AG20443 (cell line): ENCODE data around the gene STXBP5L.
"Not testable (repeated sequence)": the region's sequence is repeated elsewhere in the genome, so short reads cannot be mapped to it uniquely, and the experiment has no call there.

Source experiments
- DNase-seq: peaks from one replicate; pipeline ENCODE4 v3.0.0; 2012; ENCODE audit warnings: low spot score, mixed read lengths

STXBP5L gene

DNA sequence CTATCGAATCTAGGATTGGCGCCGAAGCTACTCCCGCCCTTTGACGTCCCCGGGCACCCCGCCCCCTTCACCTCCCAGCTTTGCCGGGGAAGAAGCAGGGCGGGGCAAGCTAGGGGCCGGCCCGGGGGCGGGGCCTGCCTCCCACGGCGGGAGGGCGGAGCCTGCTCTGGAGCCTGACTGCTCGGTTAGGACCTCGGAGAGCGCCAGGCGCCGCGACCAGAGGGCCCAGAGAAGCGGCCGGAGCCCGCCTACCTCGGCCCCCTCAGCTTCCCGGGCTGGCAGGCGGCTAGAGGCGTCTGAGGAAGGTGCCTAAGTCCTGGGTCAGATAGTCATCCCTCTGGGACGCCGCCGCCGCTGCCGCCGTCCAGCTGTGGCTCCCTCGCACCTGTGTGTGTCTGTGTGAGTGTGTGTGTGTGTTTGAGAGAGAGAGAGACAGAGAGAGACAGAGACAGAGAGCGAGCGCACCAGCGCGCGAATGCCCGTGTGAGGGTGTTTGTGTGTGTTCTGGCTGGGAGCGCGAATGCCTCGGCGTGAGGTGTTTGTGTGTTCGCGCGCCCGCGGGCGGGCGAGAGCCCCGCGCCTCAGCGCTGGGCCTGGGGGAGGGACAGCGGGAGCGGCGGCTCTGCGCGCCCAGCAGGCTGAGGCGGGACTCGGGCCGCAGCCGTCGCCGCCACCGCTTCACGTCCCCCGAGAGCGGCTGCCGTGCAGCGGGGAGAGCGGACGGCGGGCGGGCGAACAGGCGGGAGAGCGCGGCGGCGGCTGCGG lies at the start of gene STXBP5L:
Gene STXBP5L, plus strand, starts transcription at position 176 of the 765 bp plus-strand sequence. CDS start 1,374 bp downstream, outside the sequence.
- peak; percentile 85 for DNase-seq

DNA sequence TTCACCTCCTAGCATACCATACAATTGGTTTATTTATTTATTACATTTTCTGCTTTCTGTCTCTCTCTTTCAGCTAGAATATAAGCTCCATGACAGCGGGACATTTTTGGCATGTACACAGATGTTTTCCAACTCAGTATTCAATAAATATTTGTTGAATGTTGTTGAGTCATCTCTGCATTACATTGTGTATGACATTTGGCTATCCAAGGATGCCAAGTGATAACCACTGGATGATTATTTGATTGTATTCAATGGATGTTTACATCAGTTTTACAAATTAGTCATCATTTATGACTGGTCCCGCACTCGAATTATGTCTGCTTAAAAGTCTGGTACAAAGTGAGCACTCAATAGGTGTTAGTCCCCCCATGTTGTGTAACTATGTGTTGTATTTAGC lies 49.5 kb upstream of the STXBP5L start:
- no peak for DNase-seq

DNA sequence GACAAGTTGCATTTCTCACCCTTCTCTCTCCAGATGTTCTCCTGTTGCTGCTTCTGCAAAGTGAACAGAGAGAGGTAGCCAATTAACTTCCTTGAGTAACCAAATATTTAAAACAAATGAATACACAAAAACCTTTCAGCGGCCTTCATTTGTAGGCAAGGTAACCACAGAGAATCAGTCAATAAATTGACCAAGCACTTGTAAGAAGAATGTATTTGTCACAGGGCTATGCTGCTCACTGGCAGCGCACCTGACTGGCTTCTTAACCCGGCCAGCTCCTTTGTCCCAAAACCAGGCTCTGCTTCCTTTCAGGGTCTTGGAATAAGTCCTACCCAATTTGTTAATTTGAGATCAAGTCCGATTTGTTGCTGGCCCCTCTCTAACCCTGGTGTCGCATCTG lies 43.5 kb upstream of the STXBP5L start:
- DNase-seq = no peak

DNA sequence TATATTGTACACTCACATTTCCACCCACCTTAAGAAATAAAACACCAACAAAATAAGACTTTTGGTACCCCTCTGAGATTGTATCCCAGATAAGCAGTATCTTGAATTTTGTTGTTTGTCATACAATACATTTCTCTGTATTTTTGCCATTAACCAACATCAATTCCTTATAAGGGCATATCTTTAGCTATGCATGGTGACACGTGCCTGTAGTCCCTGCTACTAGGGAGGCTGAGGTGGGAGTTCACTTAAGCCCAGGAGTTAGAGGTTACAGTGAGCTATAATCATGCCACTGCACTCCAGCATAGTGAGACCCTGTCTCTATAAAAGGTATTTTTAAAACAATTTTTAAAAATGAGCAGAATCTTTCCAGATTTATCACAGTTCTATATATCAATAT lies 32.5 kb upstream of the STXBP5L start:
- no peak for DNase-seq

DNA sequence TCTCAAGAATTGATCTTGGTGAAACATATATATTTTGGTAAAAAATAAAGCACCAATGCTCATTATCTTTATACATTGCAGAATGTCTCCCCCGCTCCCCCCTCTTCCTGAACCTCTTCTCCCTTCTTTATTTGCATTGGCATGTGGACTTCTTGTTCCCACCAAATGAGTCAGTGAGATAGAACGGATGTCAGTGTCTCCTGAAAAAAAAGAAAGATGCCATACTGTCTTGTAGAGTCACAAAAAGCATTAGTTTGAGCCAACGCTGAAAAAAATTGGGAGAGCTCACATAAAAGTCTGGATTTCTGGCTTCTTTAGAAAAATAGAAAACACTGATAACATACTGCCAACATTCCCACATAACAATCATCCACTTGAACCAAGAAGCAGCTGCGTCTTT lies 32.0 kb upstream of the STXBP5L start:
- DNase-seq = no peak

DNA sequence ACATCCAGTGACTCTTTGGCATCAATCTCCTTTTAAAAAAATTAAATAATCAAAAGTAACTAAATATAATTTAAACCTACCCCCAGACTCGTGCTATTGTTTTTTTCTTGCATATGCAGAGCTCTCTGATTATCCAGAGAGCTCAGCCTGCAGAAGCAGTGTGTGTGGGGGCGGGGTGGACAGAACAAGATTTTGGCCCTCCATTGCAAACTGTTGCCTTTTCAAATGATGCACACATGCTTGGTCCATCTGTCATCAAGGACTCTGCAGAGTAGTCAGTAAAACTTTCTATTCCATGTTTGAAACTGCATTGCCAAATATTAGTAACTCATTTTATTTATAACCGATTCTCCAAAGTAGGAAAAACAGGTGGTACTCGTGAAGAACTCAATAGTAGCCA lies 28.6 kb upstream of the STXBP5L start:
- no peak for DNase-seq

DNA sequence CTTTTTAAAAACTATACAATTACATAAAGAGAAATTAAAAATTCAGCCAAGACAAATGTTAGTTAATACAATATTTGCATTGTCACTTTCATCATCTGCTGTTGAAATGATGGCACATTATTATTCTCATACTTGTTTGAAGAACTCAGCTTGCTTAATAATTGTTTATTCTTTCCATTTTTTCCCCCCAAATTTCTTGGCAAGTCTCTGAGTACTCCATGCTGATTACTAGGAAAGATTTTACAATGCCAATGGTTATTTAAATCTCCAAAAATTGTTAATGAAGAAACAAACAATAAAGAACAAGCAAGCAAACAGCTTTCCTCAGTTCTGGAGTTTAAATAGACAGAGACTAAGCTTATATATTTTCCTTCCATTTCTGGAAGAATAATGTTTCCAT lies 15.1 kb upstream of the STXBP5L start:
- no peak for DNase-seq

DNA sequence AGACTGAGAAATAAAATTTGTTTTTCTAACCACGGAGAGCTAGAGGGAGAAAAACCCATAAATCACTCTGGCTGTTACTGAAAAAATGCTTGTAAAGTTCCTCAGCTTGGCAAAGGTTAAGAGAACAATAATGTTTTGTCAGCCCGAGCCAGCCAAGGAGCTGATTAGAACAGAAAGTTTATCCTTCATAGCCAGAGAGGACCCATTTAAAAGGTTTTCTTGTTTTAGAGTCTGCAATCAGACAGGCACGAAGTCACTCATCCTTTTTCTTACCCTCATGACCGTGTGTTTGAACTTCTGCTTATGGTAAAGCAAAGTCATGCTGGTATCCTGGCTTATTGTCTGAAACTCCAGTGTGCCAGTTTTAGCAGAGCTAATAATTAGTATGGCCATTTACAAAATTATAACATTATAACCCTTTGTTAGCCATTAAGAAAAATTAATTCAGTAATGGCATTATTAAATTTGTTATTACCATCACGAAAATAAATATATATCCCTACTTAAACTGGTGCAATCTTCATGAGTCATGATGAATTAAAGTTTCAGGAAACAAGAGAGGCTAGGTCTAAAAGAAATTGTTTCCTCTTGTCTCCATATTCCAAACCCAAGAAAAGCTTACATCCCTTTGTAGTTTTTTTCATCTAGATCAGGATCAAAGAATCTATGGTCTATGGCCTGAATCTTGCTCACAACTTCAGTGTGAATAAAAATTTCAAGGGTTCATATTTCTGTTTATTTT lies 13.5 kb upstream of the STXBP5L start:
- DNase-seq = no peak

DNA sequence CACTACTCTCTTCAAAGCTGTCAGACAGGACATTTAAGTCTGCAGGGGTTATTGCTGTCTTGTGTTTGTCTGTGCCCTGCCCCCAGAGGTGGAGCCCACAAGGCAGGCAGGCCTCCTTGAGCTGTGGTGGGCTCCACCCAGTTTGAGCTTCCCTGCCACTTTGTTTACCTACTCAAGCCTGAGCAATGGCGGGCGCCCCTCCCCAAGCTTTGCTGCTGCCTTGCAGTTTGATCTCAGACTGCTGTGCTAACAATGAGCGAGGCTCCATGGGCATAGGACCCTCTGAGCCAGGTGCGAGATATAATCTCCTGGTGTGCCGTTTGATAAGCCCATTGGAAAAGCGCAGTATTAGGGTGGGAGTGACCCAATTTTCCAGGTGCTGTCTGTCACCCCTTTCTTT lies 6.3 kb upstream of the STXBP5L start:
- not testable (repeated sequence) for DNase-seq

DNA sequence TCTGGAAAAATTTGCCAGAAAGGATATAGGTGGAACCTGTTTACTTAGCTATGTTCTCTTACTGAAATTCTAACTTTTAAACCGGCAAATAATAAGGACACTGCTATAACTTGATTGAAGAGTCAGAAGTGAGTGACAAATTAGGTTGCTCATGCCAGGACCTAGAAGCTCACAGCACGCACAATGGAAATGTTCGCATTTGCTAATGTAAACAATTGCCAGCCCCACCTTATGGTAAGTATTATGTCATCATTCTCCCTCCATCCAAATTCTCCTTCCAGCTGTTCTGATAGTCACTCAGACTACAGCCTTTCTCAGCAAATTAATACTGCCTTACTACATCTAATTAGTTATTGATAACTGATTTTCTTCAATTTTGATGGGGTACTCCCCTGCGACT lies 4.8 kb upstream of the STXBP5L start:
- DNase-seq = no peak

DNA sequence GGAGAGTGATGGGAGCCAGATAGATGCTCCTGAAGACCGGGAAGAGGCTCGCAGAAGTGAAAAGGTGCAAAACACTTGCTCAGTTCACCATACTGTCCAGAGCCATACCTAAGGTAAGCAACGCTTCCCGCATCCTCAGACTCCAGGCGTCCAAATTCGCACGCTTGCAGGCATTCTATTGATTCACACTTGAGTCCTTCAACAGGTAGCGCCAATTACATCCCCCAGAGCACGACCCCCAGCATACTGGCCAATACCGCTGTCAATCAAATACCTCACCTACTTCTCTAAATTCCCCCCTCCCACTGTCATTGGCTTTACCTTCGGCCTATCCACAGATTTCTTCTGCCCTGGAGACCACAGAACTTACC lies 361 bp upstream of the STXBP5L start:
- DNase-seq = no peak

DNA sequence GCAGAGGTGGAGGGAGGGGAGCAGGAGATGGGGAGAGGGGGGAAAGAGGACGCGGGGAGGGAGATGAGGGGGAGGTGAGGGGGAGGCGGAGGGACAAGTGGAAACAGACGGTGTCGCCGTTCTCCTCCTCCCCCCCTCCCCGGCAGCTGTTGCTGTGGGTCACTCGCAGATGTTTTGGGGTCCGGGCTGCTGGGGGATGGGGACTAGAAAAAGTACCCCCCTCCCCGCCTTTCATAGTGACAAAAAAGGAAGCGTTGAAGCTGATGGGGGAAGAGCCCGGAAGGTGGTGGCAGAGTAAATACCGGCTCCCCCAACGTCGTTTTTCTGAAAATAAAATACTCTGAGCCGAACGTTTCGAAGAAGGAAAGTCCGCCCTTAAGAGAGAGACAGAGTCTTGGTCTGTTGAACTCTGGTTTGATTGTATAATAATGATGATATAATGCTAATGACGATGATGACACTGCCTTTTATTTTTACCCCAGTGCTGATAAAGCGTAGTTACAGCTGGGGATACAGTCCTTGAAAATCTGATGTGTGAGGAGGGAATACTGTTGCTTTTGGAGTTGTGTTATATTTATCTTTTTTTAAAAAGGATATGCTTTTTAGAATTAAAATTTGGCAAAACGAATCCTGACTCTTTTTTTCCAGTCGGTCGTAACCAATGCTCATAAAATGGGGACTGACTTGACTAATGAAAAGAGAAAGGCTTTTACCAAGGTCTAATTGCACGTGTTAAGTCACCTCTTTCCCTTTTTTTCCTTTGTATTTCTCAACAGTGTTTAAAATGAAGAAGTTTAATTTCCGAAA lies 993 bp downstream of the STXBP5L start:
- no peak for DNase-seq

DNA sequence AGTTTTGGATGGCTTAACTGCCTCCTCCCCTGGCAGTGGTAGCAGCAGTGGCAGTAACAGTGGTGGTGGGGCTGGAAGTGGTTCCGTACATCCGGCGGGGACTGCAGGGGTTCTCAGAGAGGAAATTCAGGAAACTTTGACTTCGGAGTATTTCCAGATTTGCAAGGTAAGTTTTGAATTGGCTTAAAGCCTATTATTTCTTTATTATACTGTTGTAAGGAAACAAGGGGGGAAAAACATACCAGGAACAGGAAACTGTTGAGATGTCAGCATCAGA lies 1.5 kb downstream of the STXBP5L start:
- DNase-seq = no peak

DNA sequence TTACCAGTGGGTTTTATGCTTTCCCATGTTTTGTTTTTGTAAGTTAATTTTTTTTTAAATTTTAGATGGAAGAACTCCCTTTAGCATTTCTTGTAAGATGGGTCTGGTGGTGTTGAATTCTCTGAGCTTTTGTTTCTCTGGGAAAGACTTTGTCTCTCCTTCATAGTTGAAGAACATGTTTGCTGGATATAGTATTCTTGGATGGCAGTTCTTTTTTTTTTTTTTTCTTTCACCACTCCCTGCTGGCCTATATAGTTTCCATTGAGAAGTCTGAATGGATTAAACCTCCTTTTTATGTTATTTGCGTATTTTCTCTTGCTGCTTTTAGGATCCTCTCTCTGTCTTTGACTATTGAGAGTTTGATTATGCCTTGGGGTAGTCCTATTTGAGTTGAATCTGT lies 18.1 kb downstream of the STXBP5L start:
- DNase-seq = no peak

DNA sequence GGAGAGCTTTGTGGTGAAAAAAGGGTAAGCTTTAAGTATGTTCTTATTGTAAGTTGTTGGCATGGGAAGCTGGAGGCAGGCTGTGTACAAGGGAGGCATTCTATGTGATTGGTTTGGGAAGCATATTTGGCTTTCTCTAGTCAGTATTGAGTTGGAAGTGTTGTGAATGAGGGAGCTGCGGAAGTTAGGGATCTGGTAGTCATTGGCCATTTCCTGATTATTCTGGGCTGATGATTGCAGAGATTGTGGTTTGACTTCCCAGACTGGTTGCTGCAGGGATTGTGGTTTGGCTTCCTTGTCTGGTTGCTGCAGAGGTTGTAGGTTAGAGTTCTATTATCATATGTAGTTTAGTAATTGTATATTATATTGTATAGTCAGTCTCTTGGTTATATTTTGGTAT lies 21.0 kb downstream of the STXBP5L start:
- no peak for DNase-seq

DNA sequence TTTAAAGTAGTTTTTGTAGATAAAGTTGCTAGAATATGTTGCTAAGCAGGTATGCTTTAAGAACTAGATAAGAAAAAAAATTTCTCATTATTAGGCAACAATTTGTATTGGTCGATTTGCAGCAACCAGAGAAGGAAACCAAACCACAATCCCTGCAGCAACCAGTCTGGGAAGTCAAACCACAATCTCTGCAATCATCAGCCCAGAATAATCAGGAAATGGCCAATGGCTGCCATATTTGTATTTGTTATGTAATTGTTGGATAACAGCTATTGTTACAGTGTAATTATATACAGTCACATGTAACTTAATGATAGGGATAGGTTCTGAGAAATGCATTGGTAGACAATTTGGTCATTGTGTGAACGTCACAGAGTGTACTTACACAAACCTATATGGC lies 23.6 kb downstream of the STXBP5L start:
- no peak for DNase-seq

DNA sequence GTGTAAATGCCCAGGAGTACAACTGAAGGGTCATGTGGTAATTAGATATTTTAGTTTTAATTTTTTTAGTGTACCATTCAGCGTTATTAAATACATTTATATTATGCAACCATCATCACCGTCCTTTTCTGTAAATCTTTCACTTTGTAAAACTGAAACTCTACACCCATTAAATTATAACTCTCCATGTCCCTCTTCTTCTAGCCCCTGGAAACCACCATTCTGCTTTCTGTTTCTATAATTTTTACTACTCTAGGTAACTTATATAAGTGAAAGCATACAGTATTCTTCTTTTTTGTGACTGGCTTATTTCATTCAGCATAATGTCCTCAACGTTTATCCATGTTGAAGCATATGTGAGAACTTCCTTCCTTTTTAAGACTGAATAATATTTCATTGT lies 48.1 kb downstream of the STXBP5L start:
- DNase-seq = no peak

DNA sequence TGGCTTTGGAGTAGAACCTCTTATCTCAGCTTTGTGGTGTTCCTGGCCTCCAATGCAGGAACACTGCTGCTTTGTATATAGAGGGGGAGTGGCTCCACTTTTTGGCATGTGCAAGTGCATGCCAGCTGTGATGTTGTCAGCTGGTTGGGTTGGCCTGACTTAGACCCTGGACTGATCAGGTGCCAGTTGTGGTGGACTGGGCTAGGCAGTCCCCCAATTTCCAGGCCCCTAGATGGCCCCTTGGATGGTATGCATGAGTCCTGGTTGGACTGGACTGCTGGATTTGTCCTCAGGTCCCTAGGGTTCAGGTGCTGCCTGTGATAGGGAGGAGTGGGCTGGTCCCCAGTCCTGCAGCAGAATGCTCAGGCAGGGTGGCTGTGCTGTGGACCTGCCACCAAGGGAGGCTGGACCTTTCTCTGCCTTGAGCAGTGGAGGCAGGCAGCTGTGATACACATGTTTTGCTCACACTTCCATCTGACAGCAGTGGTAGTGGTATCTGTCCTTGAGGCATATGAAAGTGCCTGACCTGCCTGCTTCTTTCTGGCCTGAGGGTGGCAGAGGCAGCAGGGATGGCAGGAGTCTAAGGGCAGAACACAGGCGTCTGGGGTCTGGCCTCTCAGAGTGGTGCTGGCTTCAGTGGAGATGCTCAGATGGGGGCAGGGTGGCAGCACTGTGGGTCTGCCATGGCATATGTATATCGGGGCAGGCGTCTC lies 74.8 kb downstream of the STXBP5L start:
- DNase-seq = no peak

DNA sequence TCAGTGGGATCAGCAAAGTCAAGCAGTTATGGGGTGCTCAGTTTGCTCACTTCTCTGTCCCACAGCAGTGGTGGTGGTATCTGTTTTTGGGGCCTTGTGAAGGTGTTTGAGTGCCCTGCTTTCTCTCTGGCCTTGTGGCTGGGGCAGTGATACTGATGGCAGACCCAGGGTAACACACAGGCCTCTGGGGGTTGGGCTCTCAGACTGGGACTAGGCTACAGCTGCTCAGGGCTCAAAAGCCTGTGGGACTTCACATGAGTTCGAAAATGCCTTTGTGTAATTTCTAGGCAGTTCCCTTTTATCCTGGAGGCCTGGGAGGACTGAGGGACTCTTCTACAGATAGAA lies 75.3 kb downstream of the STXBP5L start:
- no peak for DNase-seq

DNA sequence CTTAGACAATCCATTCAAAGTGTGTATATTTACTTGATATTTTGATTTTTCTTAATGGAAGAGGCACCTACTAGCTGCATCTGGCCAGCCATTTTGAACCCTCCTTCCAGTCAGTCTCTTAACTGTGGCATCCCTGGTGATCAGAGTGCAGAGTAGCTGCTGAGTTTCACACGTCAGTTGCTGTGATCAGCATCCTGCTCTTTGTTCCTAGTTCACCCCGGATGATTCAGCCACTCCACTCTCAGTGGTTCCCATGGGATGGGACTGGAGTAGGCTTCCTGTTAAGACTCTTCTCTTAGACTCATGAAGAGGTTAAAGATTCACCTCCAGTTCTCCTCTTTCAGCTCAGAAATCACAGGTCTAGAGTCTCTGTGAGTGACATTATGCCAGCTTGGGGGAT lies 75.8 kb downstream of the STXBP5L start:
- no peak for DNase-seq

DNA sequence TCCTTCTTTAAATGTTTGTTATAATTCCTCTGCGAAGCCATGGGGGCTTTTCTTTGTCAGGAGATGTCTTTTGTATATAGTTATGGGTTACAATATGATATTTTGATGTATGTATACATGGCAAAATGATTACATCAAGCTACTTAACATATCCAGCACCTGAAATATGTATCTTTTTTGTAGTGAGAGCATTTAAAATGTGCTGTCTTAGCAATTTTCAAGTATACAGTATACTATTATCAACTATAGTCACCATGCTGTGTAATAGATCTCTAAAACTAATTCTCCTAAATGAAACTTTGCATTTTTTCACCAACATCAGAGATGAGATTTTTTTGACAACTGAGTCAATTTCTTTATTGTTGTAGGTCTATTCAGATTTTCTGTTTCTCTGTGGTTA lies 77.2 kb downstream of the STXBP5L start:
- no peak for DNase-seq

DNA sequence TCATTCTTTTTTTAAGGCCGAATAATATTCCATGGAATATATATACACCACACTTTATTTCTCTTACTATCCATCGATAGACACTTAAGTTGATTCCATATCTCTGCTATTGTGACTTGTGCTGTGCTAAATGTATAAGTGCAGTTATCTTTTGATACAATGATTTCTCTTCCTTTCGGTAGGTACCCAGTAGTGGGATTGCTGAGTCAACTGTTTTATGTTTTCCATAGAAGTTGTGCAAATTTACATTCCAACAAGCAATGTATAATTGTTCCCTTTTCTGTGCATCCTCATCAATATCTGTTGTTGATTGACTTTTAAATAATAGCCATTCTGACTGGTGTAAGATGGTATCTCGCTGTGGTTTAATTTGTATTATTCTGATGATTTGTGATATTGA lies 81.0 kb downstream of the STXBP5L start:
- no peak for DNase-seq

DNA sequence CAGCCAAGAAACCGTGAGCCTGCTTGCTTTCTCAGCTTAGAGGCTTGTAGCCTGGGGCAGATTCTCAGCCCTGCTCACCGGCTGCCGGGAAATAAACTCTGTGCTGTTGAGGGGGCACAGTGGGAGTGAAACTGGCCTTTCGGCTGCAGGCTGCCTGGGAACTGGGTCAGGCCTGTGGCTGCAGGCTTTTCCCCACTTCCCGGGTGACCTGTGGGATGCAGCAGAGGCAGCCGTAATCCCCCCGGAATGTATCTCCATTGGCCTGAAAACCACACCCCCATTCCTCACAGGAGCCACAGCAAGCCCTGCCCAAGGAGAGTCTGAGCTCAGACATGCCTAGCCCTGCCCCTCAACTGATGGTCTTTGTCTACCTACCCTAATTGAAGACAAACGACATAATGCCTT lies 110.9 kb downstream of the STXBP5L start:
- DNase-seq = no peak
